Thymus (tissue), 11 donors: ENCODE results near the gene ASAP2. TPM values are rescaled to one million over a fixed set of nuclear protein-coding genes. Genes with fewer than 3 reads are reported as not detected.

Source experiments
- DNase-seq, 9 donors: peaks; one replicate each; pipeline ENCODE4 v3.0.0-alpha.2; 2013; ENCODE audit warnings: low spot score in 9 of 9, low read depth in 6 of 9, missing footprints in 1 of 9
- H3K27ac ChIP-seq, 2 donors: one replicate each; pipeline ENCODE4 v1.5.1; 2013; ENCODE audit warnings: control low read depth in 1 of 2, low read depth in 1 of 2, low read length in 1 of 2, mild to moderate bottlenecking in 1 of 2, moderate library complexity in 1 of 2
- H3K27me3 ChIP-seq, 2 donors: one replicate each; pipeline ENCODE4 v1.5.1; 2013; ENCODE audit warnings: low read length in 1 of 2; ENCODE audit not compliant: control insufficient read depth in 2 of 2, insufficient read depth in 1 of 2
- H3K36me3 ChIP-seq, 2 donors: one replicate each; pipeline ENCODE4 v1.5.1; 2013; ENCODE audit warnings: low read length in 1 of 2, mild to moderate bottlenecking in 1 of 2, moderate library complexity in 1 of 2; ENCODE audit not compliant: control insufficient read depth in 2 of 2, insufficient read depth in 2 of 2
- H3K4me1 ChIP-seq, 2 donors: one replicate each; pipeline ENCODE4 v1.5.1; 2013; ENCODE audit warnings: low read length in 2 of 2; ENCODE audit not compliant: control insufficient read depth in 2 of 2, insufficient read depth in 2 of 2
- H3K4me3 ChIP-seq, 2 donors: one replicate each; pipeline ENCODE4 v1.5.1; 2013; ENCODE audit warnings: low read length in 2 of 2, control low read depth in 1 of 2, mild to moderate bottlenecking in 1 of 2
- H3K9me3 ChIP-seq, 2 donors: one replicate each; pipeline ENCODE4 v1.5.1; 2013; ENCODE audit warnings: low read length in 1 of 2, mild to moderate bottlenecking in 1 of 2; ENCODE audit not compliant: control insufficient read depth in 2 of 2, insufficient read depth in 1 of 2
- WGBS: extraction: QIAGEN DNeasy Blood & Tissue Kit; methylation state at CpG from one replicate; pipeline ENCODE4 v1.1.7; 2013; 5-methylcytosine and 5-hydroxymethylcytosine counted together
- polyA plus RNA-seq: library from polyadenylated mRNA; stranded (reverse); fragments of 200-250 nt; gene quantifications from one replicate; pipeline ENCODE4 v1.2.3, GENCODE V29; 2013
- total RNA-seq: library from RNA; stranded (reverse); fragments of 120-200 nt; gene quantifications from one replicate; pipeline ENCODE4 v1.2.4, GENCODE V29; 2013
- donor health status: healthy.

The ASAP2 gene
- total and polyA plus RNA-seq, 2 donors: 3.3 to 6.7 TPM

DNA sequence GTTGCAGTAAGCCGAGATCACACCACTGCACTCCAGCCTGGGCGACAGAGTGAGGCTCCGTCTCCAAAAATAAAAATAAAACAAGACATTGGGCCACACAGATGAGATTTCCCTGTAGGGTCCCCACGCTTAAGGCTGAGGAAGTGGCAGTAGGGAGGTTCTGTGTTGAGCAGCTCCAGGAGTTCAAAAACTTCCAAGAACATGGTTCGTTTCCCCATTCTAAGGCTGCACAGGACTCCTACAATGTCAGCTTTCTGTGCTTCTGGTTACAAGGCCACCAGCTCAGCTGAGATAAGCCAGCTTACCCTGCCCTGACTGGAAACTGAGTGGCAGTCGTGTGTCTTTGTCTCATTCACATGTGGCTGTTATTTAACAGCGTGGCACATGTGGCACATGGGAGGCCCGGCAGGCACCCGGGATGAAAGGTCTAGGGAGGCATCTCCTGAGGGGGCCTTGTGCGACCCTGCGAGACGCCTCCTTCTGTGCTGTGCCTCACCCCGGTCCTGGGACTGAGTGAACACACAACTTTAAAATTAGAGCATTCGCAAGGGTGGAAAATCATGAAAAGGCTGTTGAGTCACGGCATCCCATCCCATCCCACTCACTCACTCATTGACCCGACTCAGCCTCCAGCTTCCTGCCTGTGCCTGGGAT, 209.0 kb downstream of the ASAP2 start:
- Histone ChIP-seq H3K9me3 (no peaks in the 10 kb centered on the region), H3K36me3 (peaks cover 12 to 50% of the 10 kb centered on the region in 2 donors), H3K4me1 (no peaks in the 10 kb centered on the region), H3K4me3 (no peak overlapping the region), H3K27me3 (no peaks in the 10 kb centered on the region), H3K27ac (no peak overlapping the region)
- WGBS: 98% methylated on average over 16 of the region's 16 CpGs
- no peak for DNase-seq

DNA sequence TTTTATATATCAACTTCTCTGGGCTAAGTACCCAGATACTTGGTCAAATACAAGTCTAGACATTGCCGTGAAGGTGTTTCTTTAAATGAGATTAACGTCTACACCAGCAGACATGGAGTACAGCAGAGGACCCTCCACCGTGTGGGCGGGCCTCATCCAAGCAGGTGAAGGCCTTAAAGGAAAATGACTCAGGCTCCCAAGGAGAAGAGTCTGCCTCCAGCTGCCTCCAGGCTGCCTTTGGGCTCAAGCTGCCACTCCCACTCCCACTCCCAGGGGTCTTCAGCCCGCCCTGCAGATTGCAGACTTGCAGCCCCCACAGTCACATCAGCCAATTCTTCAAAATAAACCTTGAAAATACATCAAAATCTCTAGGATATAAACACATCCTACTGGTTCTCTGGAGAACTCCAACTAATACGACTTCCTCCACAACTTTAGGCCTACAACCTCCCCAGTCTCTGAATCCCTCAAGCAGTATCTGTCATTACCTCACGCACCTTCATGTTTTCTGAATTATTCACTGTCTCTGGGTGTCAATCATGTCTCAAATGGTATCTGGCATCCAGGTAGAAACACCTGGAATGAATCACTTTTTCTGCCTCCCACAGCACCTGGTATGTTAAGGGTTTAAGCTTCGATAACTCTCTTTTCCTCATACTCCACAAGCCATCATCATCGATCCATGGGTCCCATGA, 209.8 kb downstream of the ASAP2 start:
- peaks cover 0 to under 1% of the 10 kb centered on the region in 2 donors for H3K4me1 ChIP-seq
- DNase-seq: no peak

DNA sequence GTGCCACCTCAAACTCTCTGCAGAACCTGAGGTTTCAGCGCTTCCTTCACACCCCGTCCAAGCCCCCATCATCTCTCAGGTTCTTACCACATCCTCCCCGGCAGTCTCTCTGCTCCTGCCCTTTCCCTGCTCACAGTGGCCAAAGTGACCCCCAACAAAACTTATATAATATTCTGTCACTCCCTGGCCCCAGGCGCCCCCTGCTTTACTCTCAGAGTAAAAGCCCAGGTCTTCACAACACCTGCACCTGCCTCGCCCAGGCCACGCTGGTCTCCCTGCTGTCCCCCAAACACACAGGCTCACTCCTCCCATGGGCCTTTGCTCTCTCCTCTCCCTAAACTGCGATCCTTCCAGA, 210.3 kb downstream of the ASAP2 start:
- Histone ChIP-seq H3K4me3 (no peak overlapping the region), H3K27me3 (no peaks in the 10 kb centered on the region), H3K27ac (no peak overlapping the region), H3K36me3 (peaks cover 6 to 40% of the 10 kb centered on the region in 2 donors), H3K4me1 (peaks cover 4 to 5% of the 10 kb centered on the region in 2 donors), H3K9me3 (no peaks in the 10 kb centered on the region)
- DNase-seq: no peak
- 98% methylated on average over 7 of the region's 7 CpGs for WGBS

More for the DNA sequence above, 209.8 kb downstream of the ASAP2 start:
- Histone ChIP-seq H3K27me3 (no peaks in the 10 kb centered on the region), H3K36me3 (peaks cover 9 to 43% of the 10 kb centered on the region in 2 donors), H3K9me3 (no peaks in the 10 kb centered on the region), H3K4me3 (no peak overlapping the region), H3K27ac (no peak overlapping the region)
- WGBS: 98% methylated on average over 9 of the region's 9 CpGs

DNA sequence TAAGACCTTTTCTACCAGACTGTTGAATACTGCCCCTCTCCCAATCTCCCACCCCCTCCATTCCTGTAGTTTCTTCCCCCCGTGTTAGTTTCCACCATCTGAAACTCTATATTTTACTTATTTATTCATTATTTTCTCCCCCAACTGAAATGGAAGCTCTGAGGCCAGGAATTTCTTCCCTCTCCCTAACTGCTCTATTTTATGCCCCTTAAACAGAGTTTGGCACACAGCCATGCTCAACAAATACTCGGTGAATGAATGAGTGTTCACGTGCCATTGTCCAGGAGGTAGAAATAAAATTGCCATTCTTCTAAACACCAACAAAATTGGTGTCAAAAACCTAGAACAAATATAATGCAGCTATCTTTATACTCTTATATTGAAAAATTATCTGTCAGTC, 211.1 kb downstream of the ASAP2 start:
- no peaks in the 10 kb centered on the region for H3K9me3 ChIP-seq
- H3K36me3 ChIP-seq: peaks cover 3 to 36% of the 10 kb centered on the region in 2 donors
- peaks cover 5 to 9% of the 10 kb centered on the region in 2 donors for H3K4me1 ChIP-seq
- H3K27ac ChIP-seq: no peak overlapping the region
- no peak for DNase-seq
- WGBS: 96% methylated on average over 3 of the region's 3 CpGs
- H3K4me3 ChIP-seq: no peak overlapping the region
- H3K27me3 ChIP-seq: no peaks in the 10 kb centered on the region

DNA sequence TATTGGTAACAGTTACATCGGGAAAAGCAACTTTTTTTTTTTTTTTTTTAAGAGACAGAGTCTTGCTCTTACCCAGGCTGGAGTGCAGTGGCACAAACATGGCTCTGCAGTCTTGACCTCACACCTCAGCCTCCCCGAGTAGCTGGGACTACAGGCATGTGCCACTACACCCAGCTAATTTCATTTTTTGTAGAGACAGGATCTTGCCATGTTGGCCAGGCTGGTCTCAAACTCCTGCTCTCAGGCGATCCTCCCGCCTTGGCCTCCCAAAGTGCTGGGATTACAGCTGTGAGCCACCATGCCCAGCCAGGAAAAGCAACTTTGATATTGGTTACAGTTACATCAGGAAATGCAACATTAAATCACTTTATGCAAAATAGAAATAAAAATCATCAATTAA, 212.1 kb downstream of the ASAP2 start:
- Histone ChIP-seq H3K36me3 (peaks cover 3 to 35% of the 10 kb centered on the region in 2 donors), H3K27me3 (no peaks in the 10 kb centered on the region), H3K9me3 (no peaks in the 10 kb centered on the region), H3K4me1 (peaks cover 5 to 9% of the 10 kb centered on the region in 2 donors), H3K4me3 (no peak overlapping the region), H3K27ac (no peak overlapping the region)
- no peak for DNase-seq
- WGBS: 97% methylated on average over 4 of the region's 4 CpGs

DNA sequence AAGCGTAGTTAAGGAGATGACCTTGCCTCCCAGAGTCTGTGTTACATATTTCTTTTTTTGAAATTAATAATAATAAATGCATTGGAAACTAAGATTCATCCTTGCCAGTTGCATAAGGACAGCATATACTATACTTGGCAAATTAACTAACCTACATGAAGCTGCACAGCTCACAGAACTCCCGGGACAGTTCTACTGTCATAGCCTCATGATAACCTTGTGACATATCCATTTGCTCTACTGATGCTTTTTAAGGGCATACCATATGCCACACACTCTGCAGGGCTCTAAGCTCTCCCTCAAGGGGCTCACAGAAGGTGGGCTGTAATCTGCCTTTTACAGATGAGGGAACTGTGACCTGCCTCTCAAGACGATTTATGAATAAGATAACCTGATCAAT, 212.9 kb downstream of the ASAP2 start:
- H3K4me3 ChIP-seq: no peak overlapping the region
- 96% methylated on average over 3 of the region's 3 CpGs for WGBS
- no peaks in the 10 kb centered on the region for H3K9me3 ChIP-seq
- H3K27me3 ChIP-seq: no peaks in the 10 kb centered on the region
- H3K4me1 ChIP-seq: peaks cover 5 to 15% of the 10 kb centered on the region in 2 donors
- no peak overlapping the region for H3K27ac ChIP-seq
- DNase-seq: no peak
- peaks cover 3 to 29% of the 10 kb centered on the region in 2 donors for H3K36me3 ChIP-seq

DNA sequence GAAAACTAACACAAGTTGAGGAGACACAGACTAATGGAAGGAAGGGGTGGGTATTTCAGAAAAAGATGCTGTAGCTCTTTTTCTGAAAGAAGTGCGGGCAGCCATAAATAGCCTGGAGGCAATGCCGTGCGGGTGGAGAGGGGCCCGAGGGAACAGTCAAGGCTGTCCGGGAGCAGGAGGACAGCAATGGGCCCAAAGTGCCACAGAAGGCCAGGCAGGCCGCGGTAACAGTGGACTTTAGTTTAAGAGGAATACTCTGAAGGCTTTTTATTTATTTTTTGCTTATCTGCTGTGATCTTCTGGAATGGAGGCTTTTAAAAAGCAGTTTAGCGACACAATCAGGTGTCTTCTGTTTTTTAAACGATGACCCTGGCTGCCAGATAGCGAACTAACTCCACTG, 213.9 kb downstream of the ASAP2 start:
- Histone ChIP-seq H3K9me3 (no peaks in the 10 kb centered on the region), H3K36me3 (peaks cover 3 to 26% of the 10 kb centered on the region in 2 donors), H3K27me3 (no peaks in the 10 kb centered on the region), H3K4me1 (peaks cover 5 to 24% of the 10 kb centered on the region in 2 donors), H3K27ac (no peak overlapping the region), H3K4me3 (no peak overlapping the region)
- WGBS: 96% methylated on average over 10 of the region's 10 CpGs
- DNase-seq: no peak

DNA sequence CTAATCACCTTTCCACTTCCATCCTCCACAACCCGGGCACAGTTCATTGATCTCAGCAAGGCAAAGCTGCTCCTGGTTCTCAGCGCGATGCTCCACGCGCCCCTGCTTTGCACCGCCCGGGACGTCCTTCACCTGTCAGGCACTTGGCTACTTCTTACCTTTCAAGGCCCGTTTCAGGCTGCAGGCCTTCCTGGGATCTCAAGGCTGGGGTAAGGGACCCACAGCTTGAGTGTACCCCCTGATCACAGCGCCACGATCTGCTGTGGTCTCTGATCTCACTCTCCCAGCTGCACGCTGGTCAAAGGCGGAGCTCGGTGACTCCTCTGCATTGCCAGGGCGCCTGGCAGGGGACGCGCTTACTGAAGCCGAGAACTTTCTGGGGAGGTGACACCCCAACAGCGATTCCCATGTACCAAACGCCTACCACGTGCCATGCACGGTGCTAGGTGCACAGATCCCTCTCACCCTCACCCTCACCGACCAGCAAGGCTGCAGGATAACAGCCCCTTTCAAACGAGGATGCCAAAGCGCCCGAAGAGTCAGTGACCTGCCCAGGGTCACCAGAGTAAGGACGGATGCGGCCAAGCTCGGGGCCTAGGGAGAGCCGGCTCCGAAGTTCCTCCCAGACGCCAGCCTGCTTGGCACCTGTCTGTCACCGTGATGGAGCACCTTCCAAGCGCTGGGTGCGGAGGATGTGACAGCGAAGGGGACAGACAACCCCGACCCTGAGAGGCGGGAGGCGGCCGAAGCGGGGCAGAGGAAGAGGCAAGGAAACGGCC, 215.9 kb downstream of the ASAP2 start:
- Histone ChIP-seq H3K27me3 (no peaks in the 10 kb centered on the region), H3K4me3 (peak overlapping the region; percentile 92 to 99), H3K4me1 (peaks cover 5 to 24% of the 10 kb centered on the region in 2 donors), H3K9me3 (no peaks in the 10 kb centered on the region), H3K27ac (peak overlapping the region; percentile 10 to 97), H3K36me3 (peaks cover 0 to 10% of the 10 kb centered on the region in 2 donors)
- WGBS: 14% methylated on average over 42 of the region's 42 CpGs
- peak in 8 of 9 donors; percentile 31 to 72 (median 40) for DNase-seq
